UCSD-AML1 (cell line): ENCODE measurements around the gene METTL16.
"Not testable (repeated sequence)": the region's sequence is repeated elsewhere in the genome, so short reads cannot be mapped to it uniquely, and the experiment has no call there.

Experiments
- DNase-seq: peaks from one replicate; lab custom pipeline; 2025; ENCODE audit not compliant: unreplicated experiment; lab: John Stamatoyannopoulos, UW

METTL16 gene

GRCh38 chr17:2453866-2454265, 57.8 kb downstream of the METTL16 start:
- no peak for DNase-seq

- no peak for DNase-seq
These were observed 58.4 kb downstream of the METTL16 start for GRCh38 chr17:2453325-2453724.

GRCh38 chr17:2452216-2452750, 59.4 kb downstream of the METTL16 start:
- no peak for DNase-seq

GRCh38 chr17:2450016-2450650, 61.6 kb downstream of the METTL16 start:
- no peak for DNase-seq

- DNase-seq = no peak
These were observed 62.2 kb downstream of the METTL16 start for GRCh38 chr17:2449486-2449885.

- not testable (repeated sequence) for DNase-seq
These were observed 64.2 kb downstream of the METTL16 start for GRCh38 chr17:2447479-2447878.

GRCh38 chr17:2445638-2446037, 66.0 kb downstream of the METTL16 start:
- no peak for DNase-seq

- DNase-seq = no peak
These were observed 67.3 kb downstream of the METTL16 start for GRCh38 chr17:2444382-2444781.

GRCh38 chr17:2442166-2442565, 69.5 kb downstream of the METTL16 start:
- no peak for DNase-seq

GRCh38 chr17:2440930-2441329, 70.8 kb downstream of the METTL16 start:
- DNase-seq = no peak

- not testable (repeated sequence) for DNase-seq
These were observed 71.7 kb downstream of the METTL16 start for GRCh38 chr17:2439997-2440396.

GRCh38 chr17:2438823-2439222, 72.9 kb downstream of the METTL16 start:
- no peak for DNase-seq

GRCh38 chr17:2436316-2436905, 75.3 kb downstream of the METTL16 start:
- DNase-seq = no peak

- DNase-seq = no peak
These were observed 75.8 kb downstream of the METTL16 start for GRCh38 chr17:2435862-2436261.

GRCh38 chr17:2435181-2435741, 76.4 kb downstream of the METTL16 start:
- DNase-seq = no peak

GRCh38 chr17:2433696-2434095, 78.0 kb downstream of the METTL16 start:
- no peak for DNase-seq

- DNase-seq = no peak
These were observed 83.8 kb downstream of the METTL16 start for GRCh38 chr17:2427910-2428309.

GRCh38 chr17:2427215-2427614, 84.5 kb downstream of the METTL16 start:
- DNase-seq = no peak

GRCh38 chr17:2423271-2423670, 88.4 kb downstream of the METTL16 start:
- no peak for DNase-seq

- no peak for DNase-seq
These were observed 90.2 kb downstream of the METTL16 start for GRCh38 chr17:2421315-2422147.

- DNase-seq = no peak
These were observed 91.5 kb downstream of the METTL16 start for GRCh38 chr17:2420176-2420575.

GRCh38 chr17:2419486-2419885, 92.2 kb downstream of the METTL16 start:
- DNase-seq = no peak
